Measurements from ENCODE around the gene FFAR4.

FFAR4 gene

GRCh38 chr10:93600446-93601145 is 34.1 kb downstream of the FFAR4 start:
- no peak for DNase-seq (ENCODE audit: low read depth)

- DNase-seq (ENCODE audit: low read depth): no peak
These were observed 34.8 kb downstream of the FFAR4 start, which contains the start of gene RBP4 for GRCh38 chr10:93601146-93601773. RBP4 (minus strand) TSS chr10:93601235; CDS start chr10:93601028, 207 bp downstream.

- no peak for DNase-seq (ENCODE audit: low read depth)
These were observed 35.3 kb downstream of the FFAR4 start for GRCh38 chr10:93601774-93602162.

- no peak for DNase-seq (ENCODE audit: low read depth)
These were observed 36.6 kb downstream of the FFAR4 start for GRCh38 chr10:93603023-93603422.

GRCh38 chr10:93604146-93604545 is 37.7 kb downstream of the FFAR4 start:
- DNase-seq (ENCODE audit: low read depth): no peak

GRCh38 chr10:93608421-93608820 is 42.0 kb downstream of the FFAR4 start:
- DNase-seq (ENCODE audit: low read depth): no peak

- DNase-seq (ENCODE audit: low read depth): no peak
These were observed 45.8 kb downstream of the FFAR4 start, which contains the start of gene PDE6C for GRCh38 chr10:93612311-93612710. PDE6C (plus strand) TSS chr10:93612537; CDS start chr10:93612726, 189 bp downstream.

- DNase-seq (ENCODE audit: low read depth): no peak
These were observed 46.7 kb downstream of the FFAR4 start for GRCh38 chr10:93613126-93613525.

GRCh38 chr10:93614101-93614825 is 47.8 kb downstream of the FFAR4 start:
- DNase-seq (ENCODE audit: low read depth): no peak

- no peak for DNase-seq (ENCODE audit: low read depth)
These were observed 49.2 kb downstream of the FFAR4 start for GRCh38 chr10:93615576-93616235.

GRCh38 chr10:93620925-93621324 is 54.5 kb downstream of the FFAR4 start:
- DNase-seq (ENCODE audit: low read depth): no peak

- no peak for DNase-seq (ENCODE audit: low read depth)
These were observed 56.5 kb downstream of the FFAR4 start for GRCh38 chr10:93622942-93623341.

GRCh38 chr10:93628858-93629257 is 62.4 kb downstream of the FFAR4 start:
- no peak for DNase-seq (ENCODE audit: low read depth)

GRCh38 chr10:93629647-93630305 is 63.3 kb downstream of the FFAR4 start:
- no peak for DNase-seq (ENCODE audit: low read depth)

GRCh38 chr10:93630625-93631557 is 64.4 kb downstream of the FFAR4 start:
- DNase-seq (ENCODE audit: low read depth): no peak

Measured in stimulated activated CD8-positive, alpha-beta memory T cell treated with anti-CD3 and anti-CD28 coated beads, Interleukin-7, amount 100 ng/mL, for 24 hours (primary cell).